GM23248 (cell line): Measurements from ENCODE around the gene BHLHA9.

Experiments used
- EZH2 ChIP-seq: fragments of 200-600 bp; sonication (generic); IDR thresholded peaks from 2 replicates; pipeline ENCODE4 v1.6.1; 2018; ENCODE audit warnings: antibody characterized with exemption, mild to moderate bottlenecking; ENCODE audit not compliant: insufficient read depth, poor library complexity, severe bottlenecking
- EZH2phosphoT487 ChIP-seq: fragments of 200-600 bp; sonication (generic); IDR thresholded peaks from 2 replicates; pipeline ENCODE4 v1.6.1; 2018; ENCODE audit warnings: antibody characterized with exemption, moderate library complexity, mild to moderate bottlenecking, low read depth; ENCODE audit not compliant: insufficient read depth

DNA sequence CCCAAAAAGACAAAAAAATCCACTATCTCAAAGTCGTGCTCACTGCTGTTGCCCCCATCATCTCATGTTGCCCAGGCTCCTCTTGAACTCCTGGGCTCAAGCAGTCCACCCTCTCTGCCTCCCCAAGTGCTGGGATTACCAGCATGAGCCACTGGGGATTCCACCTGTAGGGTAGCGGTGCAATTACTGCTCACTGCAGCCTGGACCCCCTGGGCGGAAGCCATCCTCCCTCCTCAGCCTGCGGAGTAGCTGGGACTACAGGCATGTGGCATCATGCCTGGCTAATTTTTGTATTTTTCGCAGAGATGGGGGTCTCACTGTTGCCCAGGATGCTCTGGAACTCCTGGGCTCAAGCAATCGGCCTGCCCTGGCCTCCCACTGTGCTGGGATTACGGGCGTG lies 37.9 kb upstream of the BHLHA9 start:
- TF ChIP-seq EZH2 (no peak), EZH2phosphoT487 (no peak)
